Sigmoid colon (tissue), 7 donors: ENCODE results near the gene ALDH3A1. TPM values are rescaled to one million over a fixed set of nuclear protein-coding genes. Genes with fewer than 3 reads are reported as not detected.

Experiments
- DNase-seq: peaks from one replicate; pipeline ENCODE4 v3.0.0-alpha.2; 2019
- H3K27ac ChIP-seq, 4 donors: fragments of 200-600 bp; sonication (generic); one replicate each; pipeline ENCODE4 v1.5.1; 2016 to 2019; ENCODE audit warnings: mild to moderate bottlenecking in 1 of 4
- H3K27me3 ChIP-seq, 3 donors: fragments of 200-600 bp; sonication (generic); one replicate each; pipeline ENCODE4 v1.5.1; 2019; ENCODE audit warnings: mild to moderate bottlenecking in 1 of 3
- H3K36me3 ChIP-seq, 4 donors: fragments of 200-600 bp; sonication (generic); one replicate each; pipeline ENCODE4 v1.5.1; 2016 to 2019
- H3K4me1 ChIP-seq, 4 donors: fragments of 200-600 bp; sonication (generic); one replicate each; pipeline ENCODE4 v1.5.1; 2017 to 2019
- H3K4me3 ChIP-seq, 4 donors: fragments of 200-600 bp; sonication (generic); one replicate each; pipeline ENCODE4 v1.5.1; 2017 to 2019; ENCODE audit warnings: mild to moderate bottlenecking in 2 of 4, moderate library complexity in 1 of 4
- H3K9me3 ChIP-seq, 4 donors: fragments of 200-600 bp in 3 of 4; sonication (generic) in 3 of 4; one replicate each; pipeline versions ENCODE4 v1.5.1 to v1.6.1; 2013 to 2019
- EP300 ChIP-seq, 4 donors: sonication (generic); formaldehyde crosslinking; IDR thresholded peaks; one replicate each; pipeline ENCODE4 v1.6.1; 2017; ENCODE audit warnings: antibody characterized with exemption in 4 of 4
- POLR2A ChIP-seq, 2 donors: fragments of 450-650 bp; IDR thresholded peaks; one replicate each; pipeline ENCODE4 v1.6.1; 2016; ENCODE audit warnings: antibody characterized with exemption in 2 of 2, mild to moderate bottlenecking in 2 of 2, moderate library complexity in 2 of 2
- POLR2AphosphoS5 ChIP-seq, 4 donors: sonication (generic); formaldehyde crosslinking; IDR thresholded peaks; one replicate each; pipeline ENCODE4 v1.6.1; 2017; ENCODE audit warnings: antibody characterized with exemption in 4 of 4
- WGBS, 2 donors: extraction: QIAGEN DNeasy Blood & Tissue Kit; methylation state at CpG; one replicate each; pipeline ENCODE4 v1.1.7; 2013; 5-methylcytosine and 5-hydroxymethylcytosine counted together
- intact Hi-C: fragments of 100-400 bp; cut with DNase I; formaldehyde crosslinking; loops from one replicate; pipeline ENCODE4 v1.15.1; 2023
- polyA plus RNA-seq, 3 donors: library from polyadenylated mRNA; stranded (reverse); fragments of 200-250 nt; gene quantifications; one replicate each; pipeline ENCODE4 v1.2.3, GENCODE V29; 2013
- total RNA-seq, 4 donors: library from RNA; depleted of rRNA; stranded (reverse); fragments of >200 nt; gene quantifications; one replicate each; pipeline ENCODE4 v1.1.0, GENCODE V29; 2016
- TF ChIP-seq, protein P1 (sequence below), 4 experiments: fragments of 450-650 bp in 3 of 4; fragments of 200-600 bp in 1 of 4; IDR thresholded peaks; one replicate each; pipeline ENCODE4 v1.5.1; 2016 to 2019; ENCODE audit warnings: antibody characterized with exemption in 4 of 4, mild to moderate bottlenecking in 3 of 4, moderate library complexity in 2 of 4
- donor health status: healthy with polysubstance abuse.
- donor health status: Bipolar disorder and iron deficiency.
- donor health status: healthy.

The ALDH3A1 gene
- total and polyA plus RNA-seq, 7 donors, result 0.16 to 6.0 (median 1.1) TPM

- H3K9me3 ChIP-seq, result no peaks in the 10 kb centered on the region
- intact Hi-C loops, result no loop called here
- DNase-seq, result no peak
- no peaks in the 10 kb centered on the region for H3K36me3 ChIP-seq
- no peaks in the 10 kb centered on the region for H3K27me3 ChIP-seq
- no peak for TF ChIP-seq POLR2AphosphoS5 (IDR thresholded peaks at IDR 0.05)
- peaks cover 0 to 18% (median 11%) of the 10 kb centered on the region in 4 donors for H3K4me1 ChIP-seq
- H3K4me3 ChIP-seq, result no peak overlapping the region
- no peak overlapping the region for H3K27ac ChIP-seq
- 88 to 92% methylated on average over 20 of the region's 20 CpGs for WGBS, 2 donors
Observed at GRCh38 chr17:19746517-19746916, 1.6 kb downstream of the ALDH3A1 start.

- Histone ChIP-seq H3K4me1 (peaks cover 0 to 18% (median 11%) of the 10 kb centered on the region in 4 donors), H3K27ac (peak overlapping the region; percentile 14 to 72 (median 54)), H3K4me3 (peak overlapping the region; percentile 46 to 66 (median 60)), H3K36me3 (no peaks in the 10 kb centered on the region), H3K27me3 (no peaks in the 10 kb centered on the region), H3K9me3 (no peaks in the 10 kb centered on the region)
- peak; percentile 96 for DNase-seq
- intact Hi-C loops, result loop anchor here (2.0 kb wide), 1 partner anchor 96 kb away; the partner anchor contains the start of gene ALDH3A2
- TF ChIP-seq EP300 (IDR thresholded peaks at IDR 0.05) (no peak), POLR2A (IDR thresholded peaks at IDR 0.05) (no peak), POLR2AphosphoS5 (IDR thresholded peaks at IDR 0.05) (peak in 2 of 4 donors; percentile 23 to 32)
- TF ChIP-seq, protein P1, sequence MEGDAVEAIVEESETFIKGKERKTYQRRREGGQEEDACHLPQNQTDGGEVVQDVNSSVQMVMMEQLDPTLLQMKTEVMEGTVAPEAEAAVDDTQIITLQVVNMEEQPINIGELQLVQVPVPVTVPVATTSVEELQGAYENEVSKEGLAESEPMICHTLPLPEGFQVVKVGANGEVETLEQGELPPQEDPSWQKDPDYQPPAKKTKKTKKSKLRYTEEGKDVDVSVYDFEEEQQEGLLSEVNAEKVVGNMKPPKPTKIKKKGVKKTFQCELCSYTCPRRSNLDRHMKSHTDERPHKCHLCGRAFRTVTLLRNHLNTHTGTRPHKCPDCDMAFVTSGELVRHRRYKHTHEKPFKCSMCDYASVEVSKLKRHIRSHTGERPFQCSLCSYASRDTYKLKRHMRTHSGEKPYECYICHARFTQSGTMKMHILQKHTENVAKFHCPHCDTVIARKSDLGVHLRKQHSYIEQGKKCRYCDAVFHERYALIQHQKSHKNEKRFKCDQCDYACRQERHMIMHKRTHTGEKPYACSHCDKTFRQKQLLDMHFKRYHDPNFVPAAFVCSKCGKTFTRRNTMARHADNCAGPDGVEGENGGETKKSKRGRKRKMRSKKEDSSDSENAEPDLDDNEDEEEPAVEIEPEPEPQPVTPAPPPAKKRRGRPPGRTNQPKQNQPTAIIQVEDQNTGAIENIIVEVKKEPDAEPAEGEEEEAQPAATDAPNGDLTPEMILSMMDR (IDR thresholded peaks at IDR 0.05), result peak; percentile 84 to 99 (median 92)
- WGBS, 2 donors, result 7 to 29% methylated on average over 50 of the region's 50 CpGs
Observed at GRCh38 chr17:19744922-19745757, 3.0 kb downstream of the ALDH3A1 start.

DNA sequence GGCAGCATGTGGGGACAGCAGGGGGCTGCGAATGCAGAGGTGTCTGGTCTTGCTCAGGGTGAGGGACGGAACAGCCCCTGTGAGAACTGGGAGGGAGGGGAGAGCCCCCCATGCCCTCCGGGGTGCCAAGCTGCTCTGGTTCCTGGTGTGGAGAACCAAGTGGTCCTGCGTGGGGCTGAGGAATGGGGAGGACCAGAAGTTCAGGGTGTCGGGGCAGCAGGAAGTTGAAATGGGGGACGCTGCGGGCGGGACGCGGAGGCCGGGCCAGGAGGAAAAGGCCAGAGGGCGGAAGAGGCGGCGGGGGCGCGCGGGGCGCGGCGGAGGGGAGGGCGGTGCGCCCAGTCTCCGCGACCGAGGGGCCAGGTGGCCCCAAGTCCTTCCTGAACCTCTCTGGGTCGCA lies 3.6 kb downstream of the ALDH3A1 start:
- H3K27me3 ChIP-seq, result no peaks in the 10 kb centered on the region
- 7 to 8% methylated on average over 26 of the region's 26 CpGs for WGBS, 2 donors
- H3K36me3 ChIP-seq, result no peaks in the 10 kb centered on the region
- no peak for DNase-seq
- intact Hi-C loops, result loop anchor here (2.0 kb wide), 1 partner anchor 96 kb away; the partner anchor contains the start of gene ALDH3A2
- TF ChIP-seq, protein P1 (IDR thresholded peaks at IDR 0.05), result no peak
- no peak for TF ChIP-seq EP300 (IDR thresholded peaks at IDR 0.05)
- TF ChIP-seq POLR2AphosphoS5 (IDR thresholded peaks at IDR 0.05), result no peak
- no peak for TF ChIP-seq POLR2A (IDR thresholded peaks at IDR 0.05)
- no peaks in the 10 kb centered on the region for H3K9me3 ChIP-seq
- peak overlapping the region; percentile 46 to 66 (median 60) for H3K4me3 ChIP-seq
- peaks cover 0 to 18% (median 11%) of the 10 kb centered on the region in 4 donors for H3K4me1 ChIP-seq
- H3K27ac ChIP-seq, result peak overlapping the region; percentile 14 to 72 (median 54)

DNA sequence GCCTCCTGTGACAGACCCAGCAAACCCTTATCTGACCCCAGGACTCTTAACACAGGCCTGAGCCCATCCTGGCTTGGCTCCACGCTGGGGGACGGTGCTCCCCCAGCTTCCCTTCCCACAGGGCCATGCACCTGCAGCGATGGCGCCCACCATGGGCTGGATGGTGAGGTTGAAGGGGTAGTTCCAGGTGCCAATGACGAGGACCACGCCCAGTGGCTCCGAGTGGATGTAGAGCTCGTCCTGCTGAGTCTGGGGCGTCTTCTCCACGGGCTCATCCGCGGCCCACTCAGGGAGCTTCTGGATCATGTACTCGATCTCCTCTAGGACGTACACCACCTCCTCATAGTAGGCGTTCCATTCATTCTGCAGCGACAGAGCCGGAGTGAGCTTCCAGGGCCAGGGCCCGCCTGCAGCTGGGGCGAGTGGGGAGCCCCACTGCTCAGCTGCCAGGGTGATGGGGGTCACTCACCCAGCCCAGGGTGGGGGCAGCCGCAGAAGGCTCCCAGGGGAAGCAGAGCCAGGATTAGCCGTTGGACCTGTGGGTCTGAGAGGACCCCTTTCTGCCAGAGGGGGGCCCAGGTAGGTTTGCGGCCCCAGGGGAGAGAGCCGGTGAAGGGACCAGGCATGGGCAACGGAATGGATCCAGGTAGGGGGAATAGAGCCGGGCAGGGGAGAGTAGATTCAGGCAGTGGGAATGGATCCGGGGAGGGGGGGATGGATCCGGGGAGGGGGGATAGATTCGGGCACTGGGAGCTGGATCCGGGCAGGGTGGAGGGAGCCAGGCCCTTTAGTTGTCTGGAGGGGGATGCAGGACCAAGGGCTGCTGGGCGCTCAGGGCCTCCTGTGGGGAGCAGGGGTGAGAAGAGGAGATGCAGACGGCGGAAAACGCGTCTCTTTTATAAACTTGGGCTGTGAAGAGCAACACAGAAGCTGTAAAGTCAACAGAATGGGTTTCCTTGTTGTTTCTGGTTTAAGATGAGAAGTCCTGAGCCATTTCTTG lies 4.7 kb downstream of the ALDH3A1 start:
- no peak overlapping the region for H3K4me3 ChIP-seq
- no peak for DNase-seq
- WGBS, 2 donors, result 95 to 96% methylated on average over 34 of the region's 34 CpGs
- TF ChIP-seq EP300 (IDR thresholded peaks at IDR 0.05), result no peak
- no peak for TF ChIP-seq POLR2AphosphoS5 (IDR thresholded peaks at IDR 0.05)
- no peak for TF ChIP-seq POLR2A (IDR thresholded peaks at IDR 0.05)
- TF ChIP-seq, protein P1 (IDR thresholded peaks at IDR 0.05), result no peak
- intact Hi-C loops, result loop anchor here (2.0 kb wide), 1 partner anchor 95 kb away; the partner anchor contains the start of gene ALDH3A2
- peaks cover 0 to 14% (median 11%) of the 10 kb centered on the region in 4 donors for H3K4me1 ChIP-seq
- H3K27ac ChIP-seq, result no peak overlapping the region
- no peaks in the 10 kb centered on the region for H3K9me3 ChIP-seq
- H3K27me3 ChIP-seq, result no peaks in the 10 kb centered on the region
- H3K36me3 ChIP-seq, result no peaks in the 10 kb centered on the region
